HepG2 (cell line): Measurements from ENCODE around the gene ATG16L2.

ENCODE experiments used
- CAMTA2 ChIP-seq: sonication (generic); formaldehyde crosslinking; IDR thresholded peaks from 2 replicates; pipeline ENCODE4 v1.4.0; 2020; ENCODE audit warnings: mild to moderate bottlenecking, missing genetic modification reagents, borderline replicate concordance
- CTCF ChIP-seq: sonication (generic); formaldehyde crosslinking; IDR thresholded peaks from 2 replicates; pipeline ENCODE4 v1.5.0; 2020; ENCODE audit warnings: mild to moderate bottlenecking, missing genetic modification reagents, moderate library complexity
- ESRRA ChIP-seq: sonication (generic); formaldehyde crosslinking; IDR thresholded peaks from 2 replicates; pipeline ENCODE4 v1.5.1; 2020; ENCODE audit warnings: mild to moderate bottlenecking, low read depth, missing genetic modification reagents
- FOXO4 ChIP-seq: sonication (generic); formaldehyde crosslinking; conservative IDR thresholded peaks from 2 replicates; pipeline ENCODE4 v1.8.1; 2023; ENCODE audit warnings: missing genetic modification reagents
- POLR2A ChIP-seq, 2 experiments: IDR thresholded peaks; 2 replicates each; pipeline ENCODE4 v1.6.1; 2011; ENCODE audit warnings: low read depth in 2 of 2, low read length in 2 of 2, mild to moderate bottlenecking in 1 of 2, moderate library complexity in 1 of 2; ENCODE audit not compliant: insufficient read depth in 1 of 2
- POLR2AphosphoS5 ChIP-seq: IDR thresholded peaks from 2 replicates; pipeline ENCODE4 v1.6.1; 2012; ENCODE audit warnings: low read depth, low read length
- TCF7L2 ChIP-seq: IDR thresholded peaks from 2 replicates; pipeline ENCODE4 v1.6.1; 2011; ENCODE audit warnings: mild to moderate bottlenecking, low read depth, low read length, moderate library complexity
- ZNF12 ChIP-seq: sonication (generic); formaldehyde crosslinking; IDR thresholded peaks from 2 replicates; pipeline ENCODE4 v1.5.0; 2020; ENCODE audit warnings: missing genetic modification reagents
- ZNF235 ChIP-seq: sonication (generic); formaldehyde crosslinking; IDR thresholded peaks from 2 replicates; pipeline ENCODE4 v1.8.1; 2023; ENCODE audit warnings: mild to moderate bottlenecking, missing genetic modification reagents, borderline replicate concordance
- ZNF670 ChIP-seq: sonication (generic); formaldehyde crosslinking; IDR thresholded peaks from 2 replicates; pipeline ENCODE4 v1.8.0; 2022; ENCODE audit warnings: mild to moderate bottlenecking, missing genetic modification reagents, borderline replicate concordance
- ZNF691 ChIP-seq: sonication (generic); formaldehyde crosslinking; IDR thresholded peaks from 2 replicates; pipeline ENCODE4 v1.4.0; 2020; ENCODE audit warnings: missing genetic modification reagents, low read depth, mild to moderate bottlenecking, borderline replicate concordance

GRCh38 chr11:72774499-72774898, 39.7 kb upstream of the ATG16L2 start:
- TF ChIP-seq FOXO4 (CRISPR knock-in tag) (no peak), CAMTA2 (CRISPR knock-in tag) (no peak), POLR2A (IDR thresholded peaks at IDR 0.05; ENCODE audit: insufficient read depth in 1 of 2, low read depth in 2 of 2, low read length in 2 of 2) (no peak), ESRRA (CRISPR knock-in tag) (no peak), ZNF235 (CRISPR knock-in tag) (no peak), ZNF670 (CRISPR knock-in tag) (no peak), POLR2AphosphoS5 (no peak), ZNF12 (CRISPR knock-in tag) (no peak), CTCF (CRISPR knock-in tag) (no peak), TCF7L2 (no peak), ZNF691 (CRISPR knock-in tag) (no peak)
